AG10803 (cell line): ENCODE data around the gene VPS25.
"Not testable (repeated sequence)": the region's sequence is repeated elsewhere in the genome, so short reads cannot be mapped to it uniquely, and the experiment has no call there.

Experiments
- DNase-seq: peaks from one replicate; pipeline ENCODE4 v3.0.0; 2010; ENCODE audit warnings: low read depth
- H3K4me3 ChIP-seq: 2 replicates; pipeline ENCODE4 v1.5.1; 2011; ENCODE audit warnings: mild to moderate bottlenecking, low read length, control low read depth
- TF ChIP-seq, protein P1 (sequence below): conservative IDR thresholded peaks from 2 replicates; pipeline ENCODE4 v1.5.1; 2011; ENCODE audit warnings: mild to moderate bottlenecking, low read length, control low read depth, inconsistent platforms

Gene VPS25

DNA sequence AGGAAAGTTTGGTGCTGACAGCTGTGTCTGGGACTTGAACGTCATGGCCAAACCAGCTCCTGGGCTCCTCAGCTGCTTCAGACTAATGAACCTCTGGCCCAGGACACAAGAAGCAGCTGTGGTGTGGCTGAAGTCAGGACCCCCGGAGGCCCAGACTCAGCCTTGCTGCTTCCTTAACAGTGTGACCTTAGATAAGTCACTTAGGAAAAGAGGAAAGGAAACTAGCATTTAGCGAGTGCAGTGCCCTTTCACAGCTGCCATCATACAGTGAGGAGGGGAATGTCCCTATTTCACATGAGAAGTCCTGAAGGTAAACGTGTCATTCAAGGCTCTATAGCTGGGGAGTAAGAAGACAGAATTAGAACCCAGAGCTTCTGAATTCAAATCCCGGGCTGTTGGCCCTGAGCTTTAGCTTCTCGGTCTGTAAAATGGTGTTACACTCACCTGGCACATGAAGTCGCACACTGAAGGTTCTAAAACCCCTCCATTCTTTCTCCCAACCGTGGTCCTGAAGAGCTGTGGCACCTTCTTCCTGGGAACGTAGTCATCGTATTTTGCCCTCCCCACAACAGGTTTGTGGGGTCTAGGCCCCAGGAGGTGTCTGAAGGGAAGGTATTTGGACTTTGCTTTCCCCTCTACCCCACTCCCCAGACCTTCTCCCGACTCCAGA lies 13.1 kb upstream of the VPS25 start:
- DNase-seq: no peak
- TF ChIP-seq, protein P1, sequence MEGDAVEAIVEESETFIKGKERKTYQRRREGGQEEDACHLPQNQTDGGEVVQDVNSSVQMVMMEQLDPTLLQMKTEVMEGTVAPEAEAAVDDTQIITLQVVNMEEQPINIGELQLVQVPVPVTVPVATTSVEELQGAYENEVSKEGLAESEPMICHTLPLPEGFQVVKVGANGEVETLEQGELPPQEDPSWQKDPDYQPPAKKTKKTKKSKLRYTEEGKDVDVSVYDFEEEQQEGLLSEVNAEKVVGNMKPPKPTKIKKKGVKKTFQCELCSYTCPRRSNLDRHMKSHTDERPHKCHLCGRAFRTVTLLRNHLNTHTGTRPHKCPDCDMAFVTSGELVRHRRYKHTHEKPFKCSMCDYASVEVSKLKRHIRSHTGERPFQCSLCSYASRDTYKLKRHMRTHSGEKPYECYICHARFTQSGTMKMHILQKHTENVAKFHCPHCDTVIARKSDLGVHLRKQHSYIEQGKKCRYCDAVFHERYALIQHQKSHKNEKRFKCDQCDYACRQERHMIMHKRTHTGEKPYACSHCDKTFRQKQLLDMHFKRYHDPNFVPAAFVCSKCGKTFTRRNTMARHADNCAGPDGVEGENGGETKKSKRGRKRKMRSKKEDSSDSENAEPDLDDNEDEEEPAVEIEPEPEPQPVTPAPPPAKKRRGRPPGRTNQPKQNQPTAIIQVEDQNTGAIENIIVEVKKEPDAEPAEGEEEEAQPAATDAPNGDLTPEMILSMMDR: no peak
- no peak overlapping the region for H3K4me3 ChIP-seq

DNA sequence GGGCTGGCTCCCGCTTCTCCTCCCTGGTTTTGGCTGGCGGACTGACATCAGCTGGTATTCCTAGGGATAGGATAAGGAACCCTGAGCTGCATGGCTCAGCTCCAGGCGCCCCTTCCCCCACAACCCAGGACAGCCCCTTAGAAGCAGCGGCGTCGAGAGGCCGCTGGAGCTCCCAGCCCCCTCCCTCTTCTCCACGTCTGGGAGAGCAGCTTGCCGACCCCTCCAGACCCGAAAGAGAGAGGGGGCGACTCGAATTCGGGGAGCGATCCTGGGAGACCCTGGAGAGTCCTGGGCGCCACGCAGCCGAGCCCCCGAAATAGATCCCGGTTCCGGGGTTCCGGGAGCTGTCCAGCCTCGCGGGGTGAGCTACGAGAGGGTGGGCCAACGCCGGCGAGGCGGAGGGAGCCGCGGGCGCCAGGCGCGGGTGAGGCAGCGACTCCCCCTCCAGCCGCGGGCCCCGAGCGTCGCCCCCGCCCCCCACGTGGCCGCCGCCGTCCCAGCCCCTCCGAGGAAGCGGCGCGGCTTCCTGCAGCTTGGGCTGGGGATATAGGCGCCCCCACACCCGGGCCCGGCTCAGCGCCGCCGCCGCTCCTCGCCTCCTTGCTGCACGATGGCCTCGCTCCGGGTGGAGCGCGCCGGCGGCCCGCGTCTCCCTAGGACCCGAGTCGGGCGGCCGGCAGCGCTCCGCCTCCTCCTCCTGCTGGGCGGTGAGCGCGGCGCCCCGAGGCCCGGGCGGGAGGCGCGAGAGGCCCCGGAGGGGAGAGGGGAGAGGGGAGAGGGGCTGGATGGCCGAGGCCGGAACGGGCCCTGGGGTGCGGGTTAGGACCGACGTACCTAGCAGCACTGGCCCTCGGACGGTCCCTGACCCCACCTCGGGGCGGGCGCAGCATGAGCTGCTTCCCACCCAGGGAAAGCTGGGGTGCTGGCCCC lies 12.3 kb upstream of the VPS25 start, which contains the start of gene RAMP2:
Gene RAMP2, plus strand, starts transcription at position 576 of the 930 bp plus-strand sequence. Its CDS starts 35 bp downstream, at position 611.
- TF ChIP-seq, protein P1: no peak
- peak within 1 kb of the TSS; percentile 41 for H3K4me3 ChIP-seq
- no peak for DNase-seq

DNA sequence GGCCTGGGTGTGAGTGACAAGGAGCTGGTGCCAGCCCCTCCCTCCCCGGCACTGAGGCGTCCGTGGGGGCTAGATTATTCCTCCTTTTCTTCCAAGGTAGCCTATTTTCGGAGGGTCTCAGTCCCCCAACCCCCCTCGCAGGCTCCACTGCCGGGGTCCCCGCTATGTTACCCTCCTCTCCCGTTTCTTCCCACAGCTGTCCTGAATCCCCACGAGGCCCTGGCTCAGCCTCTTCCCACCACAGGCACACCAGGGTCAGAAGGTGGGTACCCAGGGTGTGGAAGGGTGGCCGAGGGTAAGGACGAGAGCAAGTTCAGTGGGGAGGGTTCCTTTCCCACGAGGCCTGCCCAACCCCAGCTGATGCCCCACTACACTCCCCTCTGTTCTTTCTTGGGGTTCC lies 11.6 kb upstream of the VPS25 start:
- peak overlapping the region; percentile 41; the same call in 1 of the 2 replicates for H3K4me3 ChIP-seq
- TF ChIP-seq, protein P1: no peak
- no peak for DNase-seq

DNA sequence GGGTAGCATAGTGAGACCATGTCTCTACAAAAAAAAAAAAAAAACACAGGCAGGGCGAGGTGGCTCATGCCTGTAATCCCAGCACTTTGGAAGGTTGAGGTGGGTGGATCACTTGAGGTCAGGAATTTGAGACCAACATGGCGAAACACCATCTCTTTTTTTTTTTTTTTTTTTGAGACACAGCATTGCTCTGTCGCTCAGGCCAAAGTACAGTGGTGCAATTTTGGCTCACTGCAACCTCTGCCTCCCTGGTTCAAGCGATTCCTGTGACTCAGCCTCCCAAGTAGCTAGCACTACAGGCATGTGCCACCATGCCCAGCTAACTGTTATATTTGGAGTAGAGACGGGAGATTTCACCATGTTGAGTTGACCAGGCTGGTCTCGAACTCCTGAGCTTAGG lies 7.1 kb upstream of the VPS25 start:
- DNase-seq: no peak
- TF ChIP-seq, protein P1: no peak

DNA sequence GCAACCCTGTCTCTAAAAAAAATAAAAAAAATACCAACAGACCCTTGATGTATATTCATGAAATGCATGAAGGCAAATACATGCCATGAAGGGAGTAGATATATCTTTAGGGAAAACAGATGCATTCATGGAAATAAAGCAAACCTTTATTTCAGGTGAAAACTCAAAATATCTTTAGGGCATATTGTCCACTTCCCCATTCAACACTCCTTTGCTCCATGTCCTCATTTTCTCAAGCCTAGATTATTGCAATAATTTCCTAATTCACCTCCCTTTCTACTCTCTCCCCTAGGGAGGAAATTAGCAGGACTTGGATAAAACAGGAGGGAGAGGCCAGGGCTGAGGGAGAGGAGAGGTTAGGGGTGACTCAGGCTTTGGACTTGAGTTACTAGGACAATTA lies 5.7 kb upstream of the VPS25 start:
- TF ChIP-seq, protein P1: no peak
- no peak overlapping the region for H3K4me3 ChIP-seq
- no peak for DNase-seq

More for the DNA sequence above, 7.1 kb upstream of the VPS25 start:
- no peak overlapping the region for H3K4me3 ChIP-seq

DNA sequence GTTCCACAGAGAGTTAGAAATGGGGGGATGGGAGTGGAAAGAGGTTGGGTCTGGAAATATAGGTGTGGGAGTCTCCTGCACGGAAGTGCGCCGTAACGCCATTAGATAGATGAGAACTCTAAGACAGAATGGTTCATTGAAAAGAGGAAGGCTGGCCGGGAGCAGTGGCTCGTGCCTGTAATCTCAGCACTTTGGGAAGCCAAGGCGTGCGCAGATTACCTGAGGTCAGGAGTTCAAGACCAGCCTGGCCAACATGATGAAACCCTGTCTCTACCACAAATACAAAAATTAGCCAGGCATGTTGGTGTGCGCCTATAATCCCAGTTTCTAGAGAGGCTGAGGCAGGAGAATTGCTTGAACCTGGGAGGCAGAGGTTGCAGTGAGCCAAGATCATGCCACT lies 5.2 kb upstream of the VPS25 start:
- DNase-seq, H3K4me3 ChIP-seq: not testable (repeated sequence)

DNA sequence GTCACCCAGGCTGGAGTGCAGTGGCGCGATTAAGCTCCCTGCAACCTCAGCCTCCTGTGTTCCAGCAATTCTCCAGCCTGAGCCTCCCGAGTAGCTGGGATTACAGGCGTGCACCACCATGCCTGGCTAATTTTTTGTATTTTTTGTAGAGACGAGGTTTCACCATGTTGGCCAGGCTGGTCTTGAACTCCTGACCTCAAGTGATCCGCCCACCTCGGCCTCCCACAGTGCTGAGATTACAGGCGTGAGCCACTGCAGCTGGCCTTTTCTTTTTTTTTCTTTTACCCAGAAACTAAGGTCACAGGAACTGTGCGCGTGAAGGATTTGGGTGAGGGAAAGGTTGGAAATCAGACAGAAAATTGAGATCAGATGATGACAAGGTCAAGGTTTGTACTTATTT lies 3.3 kb upstream of the VPS25 start:
- DNase-seq, H3K4me3 ChIP-seq: not testable (repeated sequence)

DNA sequence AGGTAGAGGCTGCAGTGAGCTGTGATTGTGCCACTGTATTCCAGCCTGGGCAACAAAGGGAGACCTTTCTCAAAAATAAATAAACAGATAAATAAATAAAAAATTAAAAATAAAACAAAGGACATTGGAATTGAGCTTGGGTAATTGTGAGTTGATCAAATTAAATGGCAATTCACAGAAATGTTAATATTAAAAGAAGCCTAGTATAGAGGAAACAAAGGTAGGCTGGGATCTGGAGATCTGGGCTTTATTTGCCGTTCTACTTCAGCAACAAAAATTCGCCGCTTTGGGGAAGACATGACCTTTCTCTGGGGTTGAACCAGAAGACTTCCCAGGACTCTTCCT lies 332 bp upstream of the VPS25 start:
- peak overlapping the region; percentile 97 for H3K4me3 ChIP-seq
- TF ChIP-seq, protein P1: no peak
- DNase-seq: no peak
